Activated naive CD4-positive, alpha-beta T cell treated with anti-CD3 and anti-CD28 coated beads, Interleukin-2, amount 10 ng/mL, durations not matched to agents 7 days and 5 days (primary cell): Measurements from ENCODE around the gene OIT3.

Source experiments
- CTCF ChIA-PET: fragments of 350-600 bp; sonication (Branson Sonifier 250); formaldehyde crosslinking; loops from one replicate; lab custom pipeline; 2021; ENCODE audit warnings: antibody characterized with exemption; lab: Charles Lee
- DNase-seq: peaks from one replicate; pipeline ENCODE4 v3.0.0-alpha.2; 2020
- H3K27ac Mint-ChIP-seq: one replicate; pipeline ENCODE4 v1.8.0; 2021; ENCODE audit warnings: mild to moderate bottlenecking, moderate library complexity, mixed read lengths
- H3K27me3 Mint-ChIP-seq: one replicate; pipeline ENCODE4 v1.8.0; 2021; ENCODE audit warnings: mild to moderate bottlenecking, mixed read lengths
- H3K36me3 Mint-ChIP-seq: one replicate; pipeline ENCODE4 v1.8.0; 2021; ENCODE audit warnings: mixed read lengths
- H3K4me1 Mint-ChIP-seq: one replicate; pipeline ENCODE4 v1.8.0; 2021; ENCODE audit warnings: mixed read lengths
- H3K4me3 Mint-ChIP-seq: one replicate; pipeline ENCODE4 v1.8.0; 2021; ENCODE audit warnings: mild to moderate bottlenecking, moderate library complexity, mixed read lengths
- H3K9me3 Mint-ChIP-seq: one replicate; pipeline ENCODE4 v1.8.0; 2021; ENCODE audit warnings: mixed read lengths

Gene OIT3

DNA sequence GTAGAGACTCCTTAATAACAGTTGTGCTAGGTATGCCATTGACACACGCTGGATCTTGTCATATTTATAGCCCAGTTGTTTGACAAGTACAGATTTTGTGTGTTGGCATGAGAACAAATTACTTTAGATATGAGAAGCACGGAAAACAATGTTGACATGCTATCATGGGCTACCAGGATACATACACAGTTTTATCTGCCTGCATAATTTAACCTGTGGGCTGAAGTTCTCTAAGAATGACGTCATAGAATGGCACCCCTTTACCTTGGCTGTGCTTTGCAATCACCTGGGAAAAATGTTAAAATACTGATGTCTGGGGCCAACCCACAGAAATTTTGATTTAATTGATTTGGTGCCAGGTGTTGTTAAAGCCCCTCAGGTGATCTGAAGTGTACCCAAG, 58.2 kb downstream of the OIT3 start:
- DNase-seq: no peak
- Mint-ChIP-seq H3K9me3 (no peaks in the 10 kb centered on the region), H3K27ac (no peak overlapping the region), H3K27me3 (peaks cover 17% of the 10 kb centered on the region), H3K4me3 (no peak overlapping the region), H3K4me1 (no peaks in the 10 kb centered on the region), H3K36me3 (no peaks in the 10 kb centered on the region)
- CTCF ChIA-PET: no interaction called here

DNA sequence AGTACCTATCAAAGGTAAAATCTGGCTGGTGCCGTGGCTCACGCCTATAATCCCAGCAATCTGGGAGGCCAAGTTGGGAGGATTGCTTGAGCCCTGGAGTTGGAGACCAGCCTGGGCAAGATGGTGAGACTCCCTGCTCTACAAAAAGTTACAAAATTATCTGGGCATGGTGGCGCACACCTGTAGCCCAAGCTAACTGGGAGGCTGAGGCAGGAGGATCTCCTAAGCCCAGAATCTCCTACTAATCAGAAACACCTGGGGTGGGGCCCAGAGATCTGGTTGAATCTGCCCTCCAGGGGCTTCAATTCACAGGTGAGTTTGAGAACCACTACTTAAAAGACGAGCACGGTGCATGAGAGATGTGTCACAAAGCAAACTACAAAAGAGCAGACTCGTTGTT, 58.6 kb downstream of the OIT3 start:
- no peak for DNase-seq
- H3K36me3 Mint-ChIP-seq: no peaks in the 10 kb centered on the region
- no peak overlapping the region for H3K4me3 Mint-ChIP-seq
- H3K9me3 Mint-ChIP-seq: no peaks in the 10 kb centered on the region
- H3K27me3 Mint-ChIP-seq: peaks cover 17% of the 10 kb centered on the region
- H3K4me1 Mint-ChIP-seq: no peaks in the 10 kb centered on the region
- CTCF ChIA-PET: no interaction called here
- H3K27ac Mint-ChIP-seq: no peak overlapping the region

DNA sequence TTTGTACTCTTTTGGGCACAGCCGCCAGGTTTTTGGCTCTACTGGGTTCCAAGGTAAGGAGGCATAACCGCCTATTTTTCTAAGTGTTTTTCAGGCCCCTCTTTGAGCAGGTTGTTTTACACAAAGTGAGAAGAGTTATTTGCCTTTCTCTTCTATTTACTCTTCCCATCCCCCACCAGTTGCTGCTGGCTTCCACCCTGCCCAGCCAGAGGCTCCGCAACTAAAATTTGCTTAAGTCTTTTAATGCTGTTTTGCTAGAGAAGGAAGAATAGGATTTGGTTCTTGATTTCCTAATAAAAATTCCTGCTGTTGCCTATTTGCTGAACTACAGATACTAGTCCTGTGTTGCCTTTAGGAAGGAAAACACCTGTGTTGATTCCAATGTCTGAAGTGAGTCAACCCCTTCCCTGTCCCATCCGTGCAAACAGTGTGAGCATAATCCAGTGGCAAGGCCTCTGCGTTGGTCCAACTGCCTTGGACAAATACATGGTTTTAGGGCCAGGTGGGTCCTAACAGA, 59.2 kb downstream of the OIT3 start:
- H3K4me3 Mint-ChIP-seq: no peak overlapping the region
- CTCF ChIA-PET: no interaction called here
- no peaks in the 10 kb centered on the region for H3K36me3 Mint-ChIP-seq
- no peak for DNase-seq
- H3K9me3 Mint-ChIP-seq: no peaks in the 10 kb centered on the region
- no peaks in the 10 kb centered on the region for H3K4me1 Mint-ChIP-seq
- H3K27ac Mint-ChIP-seq: no peak overlapping the region
- H3K27me3 Mint-ChIP-seq: peaks cover 14% of the 10 kb centered on the region

DNA sequence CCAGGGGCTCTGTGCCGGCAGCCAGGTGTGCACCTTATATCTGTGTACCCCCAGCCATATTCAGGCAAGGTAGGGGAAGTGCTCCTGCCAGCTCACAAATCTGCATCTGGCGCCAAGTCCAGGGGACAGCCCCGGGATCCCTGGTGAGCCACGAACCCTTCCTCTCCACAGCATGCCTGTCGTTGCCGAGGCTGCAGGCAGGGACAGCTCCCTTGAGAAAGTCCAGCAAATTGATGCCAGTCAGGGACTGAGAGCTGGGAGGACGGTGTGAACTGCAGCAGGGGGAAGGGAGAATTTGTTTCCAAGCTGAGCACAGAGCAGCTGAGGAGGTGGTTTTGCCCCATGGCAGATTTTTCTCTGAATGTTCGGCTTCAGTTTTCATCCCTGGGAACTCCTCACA, 60.1 kb downstream of the OIT3 start:
- Mint-ChIP-seq H3K4me3 (no peak overlapping the region), H3K36me3 (no peaks in the 10 kb centered on the region), H3K9me3 (no peaks in the 10 kb centered on the region), H3K27me3 (peaks cover 13% of the 10 kb centered on the region), H3K27ac (no peak overlapping the region), H3K4me1 (no peaks in the 10 kb centered on the region)
- CTCF ChIA-PET: no interaction called here
- no peak for DNase-seq

DNA sequence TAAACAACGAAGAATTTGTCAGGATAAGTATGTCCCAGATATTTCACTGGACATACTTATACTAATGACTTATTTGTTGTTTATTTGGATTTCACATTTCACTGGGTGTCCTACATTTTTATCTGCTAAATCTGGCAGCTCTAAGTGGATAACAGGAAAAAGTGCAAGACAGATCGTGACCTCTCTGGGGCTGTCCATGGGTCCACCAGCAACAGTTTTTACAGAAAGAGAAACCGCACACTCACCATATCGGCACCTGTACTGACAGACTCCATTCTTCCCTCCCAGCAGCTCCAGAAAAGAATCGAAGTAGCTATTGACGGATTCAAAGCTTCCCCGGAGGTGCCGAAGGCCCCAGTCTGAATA, 60.7 kb downstream of the OIT3 start:
- no peaks in the 10 kb centered on the region for H3K9me3 Mint-ChIP-seq
- peaks cover 13% of the 10 kb centered on the region for H3K27me3 Mint-ChIP-seq
- no peak overlapping the region for H3K27ac Mint-ChIP-seq
- DNase-seq: no peak
- CTCF ChIA-PET: no interaction called here
- no peaks in the 10 kb centered on the region for H3K36me3 Mint-ChIP-seq
- no peaks in the 10 kb centered on the region for H3K4me1 Mint-ChIP-seq
- no peak overlapping the region for H3K4me3 Mint-ChIP-seq

DNA sequence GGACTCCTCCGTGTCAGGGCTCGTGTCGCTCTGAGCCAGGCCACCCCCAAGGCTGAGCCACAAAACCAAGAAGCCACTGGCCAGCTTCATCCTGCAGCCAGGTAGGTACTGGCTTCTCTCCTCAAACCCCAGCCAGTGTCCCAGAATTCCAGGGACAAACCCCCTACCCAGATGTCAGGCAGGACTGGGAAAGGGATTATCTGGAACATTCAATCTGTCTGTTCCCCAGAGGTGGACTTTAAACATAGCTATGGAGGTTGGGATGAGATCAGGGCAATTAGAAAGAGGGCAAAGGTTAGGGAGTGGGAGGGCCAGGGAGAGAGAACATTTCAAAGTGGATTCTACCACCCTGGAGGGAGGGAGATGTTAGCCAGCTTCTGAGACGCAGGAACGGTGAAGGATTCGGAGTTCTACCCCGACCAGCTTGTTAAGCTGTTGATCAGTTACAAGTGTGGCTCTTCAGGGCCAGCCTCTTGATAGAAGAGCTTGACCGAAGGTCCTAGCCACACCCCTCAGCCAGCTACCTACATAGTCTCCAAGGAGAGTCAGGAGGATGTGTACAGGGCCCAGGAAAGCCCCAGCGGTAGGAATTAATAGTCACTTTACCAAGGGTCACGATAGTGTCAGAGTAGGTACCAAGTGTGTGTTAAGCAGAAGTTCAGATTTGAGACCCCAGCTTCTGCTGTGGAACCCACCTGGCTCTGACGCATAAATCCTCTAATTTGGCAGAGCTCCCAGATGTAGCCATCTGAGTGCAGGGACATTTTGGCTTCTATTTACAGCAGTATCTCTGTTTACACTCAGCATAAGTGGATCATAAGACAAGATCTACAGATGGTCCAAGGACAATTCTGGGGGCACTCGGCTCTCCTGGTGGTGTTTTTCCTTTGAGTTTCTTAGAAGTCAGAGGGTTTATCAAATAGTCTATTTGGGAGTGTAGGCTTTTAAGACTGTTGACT, 61.3 kb downstream of the OIT3 start, which contains the start of gene PLA2G12B:
Gene PLA2G12B, minus strand, starts transcription at position 211 of the 959 bp plus-strand sequence. Its CDS starts 121 bp downstream, at position 90.
- Mint-ChIP-seq H3K4me3 (no peak within 1 kb of the TSS), H3K36me3 (no peaks in the 10 kb centered on the region), H3K27me3 (peaks cover 13% of the 10 kb centered on the region), H3K9me3 (no peaks in the 10 kb centered on the region), H3K27ac (no peak within 1 kb of the TSS), H3K4me1 (no peaks in the 10 kb centered on the region)
- CTCF ChIA-PET: no interaction called here
- no peak for DNase-seq

DNA sequence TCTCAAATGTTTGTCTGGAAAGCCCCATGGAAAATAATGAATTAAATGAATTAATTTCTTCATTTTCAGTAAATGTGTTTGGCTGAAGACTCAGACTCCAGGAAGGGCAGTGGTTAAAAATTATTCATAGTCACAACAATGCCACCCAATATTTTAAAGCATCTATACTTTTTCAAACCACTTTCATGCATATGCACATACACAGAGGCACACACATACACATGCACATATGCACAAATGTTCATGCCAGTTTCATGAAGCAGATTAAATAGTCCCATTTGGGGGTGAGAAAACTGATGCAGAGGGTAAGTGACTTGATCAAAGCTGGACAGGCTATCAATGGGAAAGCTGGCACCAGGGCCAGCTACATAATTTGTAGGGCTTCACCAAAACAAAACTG, 62.5 kb downstream of the OIT3 start:
- H3K36me3 Mint-ChIP-seq: no peaks in the 10 kb centered on the region
- no peaks in the 10 kb centered on the region for H3K9me3 Mint-ChIP-seq
- no peak for DNase-seq
- H3K4me1 Mint-ChIP-seq: no peaks in the 10 kb centered on the region
- H3K27me3 Mint-ChIP-seq: peaks cover 13% of the 10 kb centered on the region
- CTCF ChIA-PET: no interaction called here
- no peak overlapping the region for H3K27ac Mint-ChIP-seq
- no peak overlapping the region for H3K4me3 Mint-ChIP-seq

DNA sequence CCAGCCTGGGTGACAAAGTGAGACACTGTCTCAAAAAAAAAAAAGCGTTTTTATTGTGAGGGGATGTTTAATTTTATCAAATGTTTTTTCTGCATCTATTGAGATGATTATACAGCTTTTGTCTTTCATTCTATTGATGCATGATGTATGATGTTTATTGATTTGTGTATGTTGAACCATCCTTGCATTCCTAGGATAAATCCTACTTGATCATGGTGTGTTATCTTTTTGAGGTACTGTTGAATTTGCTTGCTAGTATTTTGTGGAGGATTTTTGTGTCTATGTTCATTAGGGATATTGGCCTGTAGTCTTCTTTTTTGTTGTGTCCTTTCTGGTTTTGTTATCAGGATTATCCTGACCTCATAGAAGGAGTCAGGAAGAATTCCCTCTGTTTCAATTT, 83.3 kb downstream of the OIT3 start:
- no peak overlapping the region for H3K27ac Mint-ChIP-seq
- DNase-seq: no peak
- no peaks in the 10 kb centered on the region for H3K4me1 Mint-ChIP-seq
- peaks cover 12% of the 10 kb centered on the region for H3K27me3 Mint-ChIP-seq
- CTCF ChIA-PET: no interaction called here
- peaks cover 37% of the 10 kb centered on the region for H3K9me3 Mint-ChIP-seq
- H3K4me3 Mint-ChIP-seq: no peak overlapping the region
- H3K36me3 Mint-ChIP-seq: no peaks in the 10 kb centered on the region

DNA sequence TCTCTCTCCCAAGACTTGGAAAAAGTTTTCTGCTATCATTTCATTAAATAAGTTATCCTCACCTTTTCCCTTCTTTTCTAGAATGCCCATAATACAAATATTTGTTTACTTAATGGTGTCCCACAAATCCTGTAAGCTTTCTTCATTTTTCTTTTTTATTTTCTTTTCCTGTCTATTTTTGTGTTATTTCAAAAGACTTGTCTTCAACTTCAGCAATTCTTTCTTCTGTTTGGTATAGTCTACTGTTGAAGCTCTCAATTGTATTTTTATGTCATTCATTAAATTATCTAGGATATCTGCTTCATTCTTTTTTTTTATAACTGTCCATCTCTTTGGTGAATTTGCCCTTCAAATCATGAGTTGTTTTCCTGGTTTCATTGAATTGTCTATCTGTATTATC, 86.2 kb downstream of the OIT3 start:
- Mint-ChIP-seq H3K9me3 (peaks cover 39% of the 10 kb centered on the region), H3K4me1 (no peaks in the 10 kb centered on the region), H3K4me3 (no peak overlapping the region), H3K27me3 (peaks cover 5% of the 10 kb centered on the region), H3K27ac (no peak overlapping the region), H3K36me3 (no peaks in the 10 kb centered on the region)
- CTCF ChIA-PET: no interaction called here
- no peak for DNase-seq

DNA sequence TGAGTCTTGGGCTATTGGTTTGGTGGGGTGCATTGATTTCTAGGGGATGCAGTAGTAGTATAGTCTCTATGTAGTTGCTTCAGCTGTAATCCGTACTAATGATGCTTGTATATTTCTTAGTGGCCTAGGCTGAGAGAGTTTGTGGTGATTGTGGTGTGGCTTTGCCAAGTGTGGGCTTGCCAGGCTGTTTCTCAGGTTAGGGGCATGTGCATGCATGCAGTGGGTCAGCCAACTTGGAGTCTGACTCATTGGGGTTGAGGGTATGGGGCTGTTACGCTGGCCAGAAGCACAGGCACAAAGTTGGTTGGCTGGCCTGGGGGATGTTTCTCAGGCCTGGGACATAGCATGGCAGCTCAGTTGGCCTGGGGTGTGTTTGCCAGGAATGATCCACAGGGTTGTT, 86.8 kb downstream of the OIT3 start:
- CTCF ChIA-PET: no interaction called here
- H3K27me3 Mint-ChIP-seq: peaks cover 5% of the 10 kb centered on the region
- H3K9me3 Mint-ChIP-seq: peaks cover 39% of the 10 kb centered on the region
- no peak overlapping the region for H3K27ac Mint-ChIP-seq
- no peak overlapping the region for H3K4me3 Mint-ChIP-seq
- no peaks in the 10 kb centered on the region for H3K4me1 Mint-ChIP-seq
- no peaks in the 10 kb centered on the region for H3K36me3 Mint-ChIP-seq
- DNase-seq: no peak

DNA sequence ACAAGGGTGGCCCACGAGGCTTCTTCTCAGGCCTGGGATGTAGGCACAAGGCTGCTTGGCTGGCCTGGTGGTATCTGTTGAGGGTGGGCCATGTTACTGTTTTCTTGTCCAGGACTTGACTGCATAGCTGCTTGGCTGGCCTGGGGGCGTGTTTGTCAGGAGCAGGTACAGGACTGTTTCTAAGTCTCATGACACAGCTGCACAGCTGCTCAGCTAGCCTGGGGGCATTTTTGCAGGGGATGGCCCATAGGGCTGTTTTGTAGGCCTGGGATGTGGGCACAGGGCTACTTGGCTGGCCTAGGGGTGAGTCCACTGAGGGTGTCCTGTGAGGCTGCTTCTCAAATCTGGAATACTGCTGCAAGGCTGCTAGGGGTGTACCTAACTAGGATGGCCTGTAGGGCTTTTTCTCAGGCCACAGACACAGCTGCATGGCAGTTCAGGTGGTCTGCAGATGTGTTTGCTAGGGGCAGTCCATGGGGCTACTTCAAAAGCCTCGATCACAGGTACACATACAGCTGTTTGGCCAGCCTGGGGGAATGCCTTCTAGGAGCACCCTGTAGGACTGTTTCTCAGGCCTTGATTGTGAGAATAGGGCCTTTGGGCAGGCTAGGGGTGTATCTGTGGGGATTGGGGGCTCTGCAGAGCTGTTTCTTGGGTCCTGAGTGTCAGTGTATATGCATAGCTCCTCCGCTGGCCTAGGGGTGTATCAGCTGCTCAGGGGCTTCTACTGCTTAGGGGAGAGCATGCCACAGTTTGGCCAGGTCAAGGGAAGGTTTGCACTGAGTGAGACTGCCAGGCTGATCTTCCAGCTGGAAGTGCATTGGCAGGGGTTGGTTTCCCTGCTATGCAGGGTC, 87.7 kb downstream of the OIT3 start:
- Mint-ChIP-seq H3K4me1 (no peaks in the 10 kb centered on the region), H3K9me3 (peaks cover 36% of the 10 kb centered on the region), H3K4me3 (no peak overlapping the region), H3K36me3 (no peaks in the 10 kb centered on the region), H3K27me3 (peaks cover under 1% of the 10 kb centered on the region), H3K27ac (no peak overlapping the region)
- CTCF ChIA-PET: no interaction called here
- DNase-seq: no peak

DNA sequence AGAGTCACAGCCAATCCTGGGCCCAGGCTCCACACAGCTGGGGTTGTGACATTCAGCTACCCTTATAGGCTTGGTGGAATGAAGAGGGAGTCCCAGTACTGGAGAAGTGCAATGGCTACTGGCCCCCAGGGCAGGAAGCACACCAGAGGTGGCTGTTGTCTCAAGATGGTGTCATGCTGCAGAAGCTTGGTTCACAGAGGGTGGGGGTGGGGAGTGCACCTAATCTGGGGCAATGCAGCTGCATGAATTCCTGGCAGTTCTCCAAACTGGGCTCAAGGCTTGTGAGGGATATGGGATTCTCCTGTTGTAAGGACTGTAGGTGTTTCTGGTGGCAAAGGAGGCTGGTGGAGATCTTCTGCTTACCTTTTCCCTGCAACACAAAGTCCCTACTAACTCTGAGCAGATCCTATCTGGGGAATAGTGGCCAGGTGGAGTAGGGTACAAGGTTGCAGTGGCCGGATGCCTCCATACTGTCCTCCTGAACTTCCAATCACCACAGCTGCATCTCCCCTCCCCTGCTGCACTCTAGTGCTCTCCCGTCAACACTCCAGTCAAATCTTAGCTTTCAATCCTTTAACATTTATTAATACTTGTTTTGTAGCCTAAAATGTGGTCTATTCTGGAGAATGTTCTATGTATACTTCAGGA, 88.5 kb downstream of the OIT3 start:
- H3K9me3 Mint-ChIP-seq: peaks cover 32% of the 10 kb centered on the region
- no peaks in the 10 kb centered on the region for H3K27me3 Mint-ChIP-seq
- CTCF ChIA-PET: no interaction called here
- H3K4me3 Mint-ChIP-seq: no peak overlapping the region
- H3K36me3 Mint-ChIP-seq: no peaks in the 10 kb centered on the region
- no peak for DNase-seq
- no peak overlapping the region for H3K27ac Mint-ChIP-seq
- no peaks in the 10 kb centered on the region for H3K4me1 Mint-ChIP-seq
